Thymus (tissue), 11 donors: ENCODE measurements around the gene EP300. TPM values are rescaled to one million over a fixed set of nuclear protein-coding genes. Genes with fewer than 3 reads are reported as not detected.
A peak's percentile ranks its signal among the peaks of the same experiment; 100 is the strongest.

Source experiments
- DNase-seq, 9 donors: peaks; one replicate each; pipeline ENCODE4 v3.0.0-alpha.2; 2013; ENCODE audit warnings: low spot score in 9 of 9, low read depth in 6 of 9, missing footprints in 1 of 9
- H3K27ac ChIP-seq, 2 donors: one replicate each; pipeline ENCODE4 v1.5.1; 2013; ENCODE audit warnings: control low read depth in 1 of 2, low read depth in 1 of 2, low read length in 1 of 2, mild to moderate bottlenecking in 1 of 2, moderate library complexity in 1 of 2
- H3K27me3 ChIP-seq, 2 donors: one replicate each; pipeline ENCODE4 v1.5.1; 2013; ENCODE audit warnings: low read length in 1 of 2; ENCODE audit not compliant: control insufficient read depth in 2 of 2, insufficient read depth in 1 of 2
- H3K36me3 ChIP-seq, 2 donors: one replicate each; pipeline ENCODE4 v1.5.1; 2013; ENCODE audit warnings: low read length in 1 of 2, mild to moderate bottlenecking in 1 of 2, moderate library complexity in 1 of 2; ENCODE audit not compliant: control insufficient read depth in 2 of 2, insufficient read depth in 2 of 2
- H3K4me1 ChIP-seq, 2 donors: one replicate each; pipeline ENCODE4 v1.5.1; 2013; ENCODE audit warnings: low read length in 2 of 2; ENCODE audit not compliant: control insufficient read depth in 2 of 2, insufficient read depth in 2 of 2
- H3K4me3 ChIP-seq, 2 donors: one replicate each; pipeline ENCODE4 v1.5.1; 2013; ENCODE audit warnings: low read length in 2 of 2, control low read depth in 1 of 2, mild to moderate bottlenecking in 1 of 2
- H3K9me3 ChIP-seq, 2 donors: one replicate each; pipeline ENCODE4 v1.5.1; 2013; ENCODE audit warnings: low read length in 1 of 2, mild to moderate bottlenecking in 1 of 2; ENCODE audit not compliant: control insufficient read depth in 2 of 2, insufficient read depth in 1 of 2
- WGBS: extraction: QIAGEN DNeasy Blood & Tissue Kit; methylation state at CpG from one replicate; pipeline ENCODE4 v1.1.7; 2013; 5-methylcytosine and 5-hydroxymethylcytosine counted together
- polyA plus RNA-seq: library from polyadenylated mRNA; stranded (reverse); fragments of 200-250 nt; gene quantifications from one replicate; pipeline ENCODE4 v1.2.3, GENCODE V29; 2013
- total RNA-seq: library from RNA; stranded (reverse); fragments of 120-200 nt; gene quantifications from one replicate; pipeline ENCODE4 v1.2.4, GENCODE V29; 2013
- donor health status: healthy.

Gene EP300
- total and polyA plus RNA-seq, 2 donors: 11.1 to 17.1 TPM

DNA sequence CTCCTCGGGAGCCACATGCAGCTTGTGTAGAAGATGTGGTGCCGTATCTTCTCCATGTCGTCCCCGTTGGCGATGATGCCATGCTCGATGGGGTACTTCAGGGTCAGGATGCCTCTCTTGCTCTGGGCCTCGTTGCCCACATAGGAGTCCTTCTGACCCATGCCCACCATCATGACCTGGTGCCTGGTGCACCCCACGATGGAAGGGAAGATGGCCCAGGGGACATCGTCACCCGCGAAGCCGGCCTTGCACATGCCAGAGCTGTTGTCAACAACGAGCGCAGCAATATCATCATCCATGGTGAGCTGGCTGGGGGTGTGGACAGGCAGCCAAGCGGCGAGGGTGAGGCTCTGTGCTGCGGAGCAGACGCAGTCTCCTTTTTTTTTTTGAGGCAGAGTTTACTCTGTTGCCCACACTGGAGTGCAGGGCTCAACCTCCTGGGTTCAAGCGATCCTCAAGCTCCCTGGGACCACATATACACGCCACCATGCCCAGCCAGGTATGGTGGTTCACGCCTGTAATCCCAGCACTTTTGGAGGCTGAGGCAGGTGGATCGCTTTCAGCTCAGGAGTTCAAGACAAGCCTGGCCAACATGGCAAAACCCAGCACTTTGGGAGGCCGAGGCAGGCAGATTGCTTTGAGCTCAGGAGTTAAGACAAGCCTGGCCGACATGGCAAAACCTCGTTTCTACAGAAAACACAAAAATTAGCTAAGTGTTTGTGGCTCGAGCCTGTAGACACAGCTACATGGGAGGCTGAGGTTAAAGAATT lies 17.3 kb upstream of the EP300 start:
- Histone ChIP-seq H3K27me3 (no peaks in the 10 kb centered on the region), H3K27ac (no peak overlapping the region), H3K4me3 (no peak overlapping the region), H3K4me1 (no peaks in the 10 kb centered on the region), H3K9me3 (no peaks in the 10 kb centered on the region), H3K36me3 (no peaks in the 10 kb centered on the region)
- DNase-seq: no peak
- 95% methylated on average over 26 of the region's 26 CpGs for WGBS

DNA sequence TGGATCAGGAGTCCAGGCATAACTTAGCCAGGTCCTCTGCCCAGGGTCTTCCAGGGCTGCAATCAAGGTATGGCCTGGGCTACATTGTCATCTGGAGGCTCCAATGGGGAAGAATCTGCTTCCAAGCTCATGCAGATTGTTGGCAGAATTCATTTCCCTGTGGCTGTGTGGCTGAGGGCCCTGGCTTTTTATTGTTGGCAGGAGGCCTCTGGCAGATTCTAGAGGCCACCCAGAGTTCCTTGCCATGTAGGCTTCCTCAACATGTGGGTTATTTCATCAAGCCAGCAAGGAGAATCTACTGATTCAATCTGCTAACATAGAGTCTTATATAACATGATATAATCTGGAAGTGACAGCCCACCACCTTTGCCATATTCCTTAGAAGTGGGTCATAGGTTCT lies 16.4 kb upstream of the EP300 start:
- no peak for DNase-seq
- no peaks in the 10 kb centered on the region for H3K9me3 ChIP-seq
- H3K27me3 ChIP-seq: no peaks in the 10 kb centered on the region
- no peaks in the 10 kb centered on the region for H3K4me1 ChIP-seq
- H3K27ac ChIP-seq: no peak overlapping the region
- no peak overlapping the region for H3K4me3 ChIP-seq
- no peaks in the 10 kb centered on the region for H3K36me3 ChIP-seq

DNA sequence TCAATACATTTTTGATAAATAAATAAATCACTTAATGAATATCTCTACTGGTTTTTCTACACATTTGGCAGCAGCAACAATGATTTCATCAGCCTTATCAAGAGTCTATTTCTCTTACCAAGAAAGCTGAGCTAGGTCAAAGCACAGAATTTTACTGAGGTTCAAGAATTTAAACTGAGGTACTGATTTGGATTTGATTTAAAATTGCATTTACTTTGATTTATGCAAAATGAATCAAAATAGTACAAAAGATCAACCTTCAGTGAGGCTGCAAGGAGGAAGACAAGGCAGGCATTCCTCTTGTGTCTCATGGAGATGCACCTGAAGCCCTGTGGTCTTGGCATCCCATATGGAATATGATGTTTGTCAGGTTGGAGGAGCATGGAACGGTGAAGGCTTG lies 15.5 kb upstream of the EP300 start:
- Histone ChIP-seq H3K4me1 (no peaks in the 10 kb centered on the region), H3K9me3 (no peaks in the 10 kb centered on the region), H3K4me3 (no peak overlapping the region), H3K27ac (no peak overlapping the region), H3K36me3 (no peaks in the 10 kb centered on the region), H3K27me3 (no peaks in the 10 kb centered on the region)
- DNase-seq: no peak
- WGBS: 98% methylated on average over 1 of the region's 1 CpG

DNA sequence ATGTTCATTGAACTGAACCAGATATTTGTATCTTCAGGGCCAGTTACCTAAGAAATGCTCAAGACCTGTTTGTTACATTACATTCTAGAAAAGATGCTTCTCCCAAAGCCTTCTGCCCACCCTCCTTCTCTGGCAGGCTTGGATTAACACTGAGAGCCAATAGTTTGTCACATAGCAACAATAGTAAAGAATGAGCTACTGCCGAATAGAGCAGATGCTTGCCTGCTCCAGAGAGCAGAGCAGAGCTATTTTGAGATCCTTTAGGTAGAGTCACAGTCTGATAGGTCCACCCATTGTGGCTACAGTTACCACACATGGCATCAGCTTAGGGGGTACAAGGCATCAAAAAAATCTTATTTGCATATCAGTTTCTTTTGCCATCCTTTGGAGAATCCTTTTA lies 13.5 kb upstream of the EP300 start:
- no peak overlapping the region for H3K27ac ChIP-seq
- no peak overlapping the region for H3K4me3 ChIP-seq
- no peaks in the 10 kb centered on the region for H3K9me3 ChIP-seq
- H3K4me1 ChIP-seq: no peaks in the 10 kb centered on the region
- no peaks in the 10 kb centered on the region for H3K27me3 ChIP-seq
- DNase-seq: no peak
- WGBS: 95% methylated on average over 1 of the region's 1 CpG
- no peaks in the 10 kb centered on the region for H3K36me3 ChIP-seq

DNA sequence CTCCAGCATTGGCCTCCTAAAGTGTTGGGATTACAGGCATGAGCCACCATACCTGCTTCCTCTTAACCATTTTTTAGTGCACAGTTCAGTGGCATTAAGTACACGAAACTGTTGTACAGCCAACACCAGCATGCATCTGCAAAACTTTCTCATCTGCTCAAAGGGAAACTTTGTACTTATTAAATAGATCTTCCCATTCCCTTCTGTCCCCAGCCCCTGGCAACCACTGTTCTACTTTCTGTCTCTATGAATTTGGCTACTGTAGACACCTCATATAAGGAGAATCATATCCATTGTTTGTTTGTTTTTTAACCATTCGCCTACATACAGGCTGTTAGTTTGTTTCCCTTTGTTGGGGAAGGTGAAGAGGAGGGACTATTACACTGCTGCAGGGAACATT lies 6.5 kb upstream of the EP300 start:
- Histone ChIP-seq H3K4me3 (no peak overlapping the region), H3K27ac (no peak overlapping the region), H3K27me3 (no peaks in the 10 kb centered on the region), H3K4me1 (peaks cover 0 to 5% of the 10 kb centered on the region in 2 donors), H3K9me3 (no peaks in the 10 kb centered on the region), H3K36me3 (no peaks in the 10 kb centered on the region)
- DNase-seq: no peak
- 94% methylated on average over 2 of the region's 2 CpGs for WGBS

DNA sequence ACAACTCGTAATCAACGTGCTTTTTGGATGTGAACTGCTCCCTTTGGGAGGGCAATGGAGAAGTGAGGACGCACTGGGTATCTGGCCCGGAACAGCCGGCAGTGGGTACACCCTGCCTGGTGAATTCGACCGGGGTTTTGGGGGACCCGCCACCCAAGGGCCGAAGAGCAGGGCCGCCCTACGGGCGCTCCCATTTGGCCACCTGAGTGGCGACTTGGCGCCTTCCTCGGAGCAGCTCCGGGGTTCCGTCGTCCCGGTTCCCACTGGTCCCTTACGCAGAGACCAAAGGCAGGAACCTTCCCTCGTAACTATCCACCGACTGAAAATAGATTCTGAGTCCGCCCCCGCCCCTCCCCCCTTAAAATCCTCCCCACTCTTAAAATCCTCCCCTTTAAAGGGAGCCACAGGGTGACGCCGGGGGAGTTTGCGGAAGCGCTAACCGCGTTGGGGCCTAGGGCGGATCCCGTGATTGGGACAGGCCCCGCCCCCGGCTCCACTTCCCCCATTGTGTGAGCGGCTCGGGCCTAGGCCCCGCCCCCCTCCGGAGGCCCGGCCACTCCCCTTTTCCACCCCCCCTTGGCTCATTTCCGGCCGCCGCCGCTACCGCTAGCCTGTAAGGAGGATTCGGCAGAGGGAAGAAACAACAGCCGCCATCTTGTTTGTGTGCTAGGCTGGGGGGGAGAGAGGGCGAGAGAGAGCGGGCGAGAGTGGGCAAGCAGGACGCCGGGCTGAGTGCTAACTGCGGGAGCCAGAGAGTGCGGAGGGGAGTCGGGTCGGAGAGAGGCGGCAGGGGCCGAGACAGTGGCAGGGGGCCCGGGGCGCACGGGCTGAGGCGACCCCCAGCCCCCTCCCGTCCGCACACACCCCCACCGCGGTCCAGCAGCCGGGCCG lies 1.0 kb upstream of the EP300 start:
- H3K4me3 ChIP-seq: peak overlapping the region; percentile 82 to 100
- H3K27ac ChIP-seq: peak overlapping the region; percentile 100
- H3K4me1 ChIP-seq: peaks cover 5 to 11% of the 10 kb centered on the region in 2 donors
- H3K36me3 ChIP-seq: peaks cover 0 to under 1% of the 10 kb centered on the region in 2 donors
- no peaks in the 10 kb centered on the region for H3K27me3 ChIP-seq
- under 1% methylated on average over 67 of the region's 67 CpGs for WGBS
- peaks cover 0 to 2% of the 10 kb centered on the region in 2 donors for H3K9me3 ChIP-seq
- peak; percentile 89 to 99 (median 98) for DNase-seq

- H3K9me3 ChIP-seq: peaks cover 0 to 2% of the 10 kb centered on the region in 2 donors
- H3K27me3 ChIP-seq: no peaks in the 10 kb centered on the region
- peak overlapping the region; percentile 92 to 100 for H3K4me3 ChIP-seq
- peak overlapping the region; percentile 90 to 100 for H3K27ac ChIP-seq
- peaks cover 0 to 4% of the 10 kb centered on the region in 2 donors for H3K36me3 ChIP-seq
- peaks cover 9 to 14% of the 10 kb centered on the region in 2 donors for H3K4me1 ChIP-seq
- DNase-seq: peak in 3 of 9 donors; percentile 15 to 26 (median 19)
- under 1% methylated on average over 31 of the region's 31 CpGs for WGBS
Measured at GRCh38 chr22:41092847-41093411, 537 bp downstream of the EP300 start.

DNA sequence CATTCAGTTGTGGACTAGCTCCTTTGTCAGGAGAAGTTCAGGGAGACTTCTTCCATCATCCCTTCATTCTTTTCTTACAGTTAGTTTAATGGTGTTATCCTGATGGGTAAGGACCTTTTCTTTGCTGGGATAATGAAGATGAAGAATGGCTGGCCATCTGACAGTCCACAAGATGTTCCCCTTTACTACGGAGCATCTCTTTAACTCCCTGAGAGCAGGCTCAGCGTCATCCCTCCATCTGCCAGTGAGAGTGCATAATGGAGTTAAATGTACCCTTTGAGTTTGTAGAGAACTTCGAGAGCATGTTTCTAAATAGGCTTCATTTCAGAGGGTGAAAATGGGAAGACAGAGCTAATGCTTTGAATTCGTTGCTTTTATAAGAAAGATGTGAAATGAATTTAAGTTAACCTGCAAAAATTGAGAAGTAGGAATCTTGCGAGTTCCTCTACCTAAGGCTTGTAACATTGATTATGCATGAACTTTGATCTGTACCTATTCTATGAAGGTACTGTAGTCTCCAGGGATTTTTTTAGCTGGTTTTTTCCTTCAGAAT lies 1.7 kb downstream of the EP300 start:
- Histone ChIP-seq H3K4me3 (peak overlapping the region; percentile 92 to 100), H3K27ac (peak overlapping the region in 1 of 2 donors; percentile 6), H3K9me3 (peaks cover 0 to 2% of the 10 kb centered on the region in 2 donors), H3K36me3 (peaks cover 7% of the 10 kb centered on the region in 2 donors), H3K4me1 (peaks cover 9 to 14% of the 10 kb centered on the region in 2 donors), H3K27me3 (no peaks in the 10 kb centered on the region)
- DNase-seq: peak in 5 of 9 donors; percentile 23 to 58 (median 25)
- 10% methylated on average over 5 of the region's 5 CpGs for WGBS
